DND-41 (cell line): Measurements from ENCODE around the gene CHRNA1.

Experiments used
- ATAC-seq: fragments of 200-7000 bp; cut with Tn5 transposase; 3 replicates; pipeline ENCODE4 v1.9.1; 2021; ENCODE audit warnings: low read depth; ENCODE audit not compliant: insufficient read depth
- DNase-seq: peaks from one replicate; pipeline ENCODE4 v3.0.0-alpha.2; 2020
- H2AFZ ChIP-seq: 2 replicates; pipeline ENCODE4 v1.6.0; 2012; ENCODE audit warnings: low read depth, low read length
- H3K27ac ChIP-seq: 2 replicates; pipeline ENCODE4 v1.5.1; 2012; ENCODE audit warnings: low read length, inconsistent platforms
- H3K27me3 ChIP-seq: fragments of 200-600 bp; sonication (generic); 2 replicates; pipeline ENCODE4 v1.6.0; 2012; ENCODE audit warnings: low read length, mild to moderate bottlenecking, inconsistent platforms; ENCODE audit not compliant: insufficient read depth, poor library complexity
- H3K36me3 ChIP-seq: 2 replicates; pipeline ENCODE4 v1.5.1; 2012; ENCODE audit warnings: low read length, inconsistent platforms; ENCODE audit not compliant: insufficient read depth
- H3K4me1 ChIP-seq: 2 replicates; pipeline ENCODE4 v1.5.1; 2012; ENCODE audit warnings: mild to moderate bottlenecking, low read length; ENCODE audit not compliant: insufficient read depth
- H3K4me2 ChIP-seq: 2 replicates; pipeline ENCODE4 v1.6.0; 2012; ENCODE audit warnings: mild to moderate bottlenecking, moderate library complexity, low read length, inconsistent platforms; ENCODE audit not compliant: insufficient read depth
- H3K4me3 ChIP-seq, 2 experiments: fragments of 200-600 bp in 1 of 2; shearing (Covaris generic) in 1 of 2; 2 replicates each; pipeline ENCODE4 v1.5.1; 2012 to 2016; ENCODE audit warnings: inconsistent platforms in 2 of 2, low read length in 2 of 2, mild to moderate bottlenecking in 2 of 2, low read depth in 1 of 2, moderate library complexity in 1 of 2
- H3K79me2 ChIP-seq: 2 replicates; pipeline ENCODE4 v1.6.0; 2012; ENCODE audit warnings: low read length, inconsistent platforms; ENCODE audit not compliant: insufficient read depth
- H3K9ac ChIP-seq: 2 replicates; pipeline ENCODE4 v1.6.0; 2012; ENCODE audit warnings: low read depth, mild to moderate bottlenecking, inconsistent platforms, low read length, moderate library complexity
- H3K9me3 ChIP-seq: 2 replicates; pipeline ENCODE4 v1.5.1; 2012; ENCODE audit warnings: low read length, moderate library complexity, mild to moderate bottlenecking, inconsistent platforms; ENCODE audit not compliant: insufficient read depth, severe bottlenecking
- H4K20me1 ChIP-seq: 2 replicates; pipeline ENCODE4 v1.6.0; 2012; ENCODE audit warnings: low read length; ENCODE audit not compliant: insufficient read depth
- EZH2 ChIP-seq: IDR thresholded peaks from 3 replicates; pipeline ENCODE4 v1.6.1; 2012; ENCODE audit warnings: borderline replicate concordance, low read depth, mild to moderate bottlenecking, moderate library complexity, low read length, inconsistent platforms; ENCODE audit not compliant: severe bottlenecking
- TF ChIP-seq, protein P1 (sequence below): IDR thresholded peaks from 2 replicates; pipeline ENCODE4 v1.5.1; 2012; ENCODE audit warnings: borderline replicate concordance, low read length, moderate library complexity, mild to moderate bottlenecking; ENCODE audit not compliant: poor library complexity, severe bottlenecking; ENCODE audit errors: extremely low read depth

The CHRNA1 gene

GRCh38 chr2:174778085-174778981 is 14.1 kb upstream of the CHRNA1 start:
- no peak overlapping the region; the same call in 1 of the 2 replicates for H3K27ac ChIP-seq
- ATAC-seq: peak; percentile 99

DNA sequence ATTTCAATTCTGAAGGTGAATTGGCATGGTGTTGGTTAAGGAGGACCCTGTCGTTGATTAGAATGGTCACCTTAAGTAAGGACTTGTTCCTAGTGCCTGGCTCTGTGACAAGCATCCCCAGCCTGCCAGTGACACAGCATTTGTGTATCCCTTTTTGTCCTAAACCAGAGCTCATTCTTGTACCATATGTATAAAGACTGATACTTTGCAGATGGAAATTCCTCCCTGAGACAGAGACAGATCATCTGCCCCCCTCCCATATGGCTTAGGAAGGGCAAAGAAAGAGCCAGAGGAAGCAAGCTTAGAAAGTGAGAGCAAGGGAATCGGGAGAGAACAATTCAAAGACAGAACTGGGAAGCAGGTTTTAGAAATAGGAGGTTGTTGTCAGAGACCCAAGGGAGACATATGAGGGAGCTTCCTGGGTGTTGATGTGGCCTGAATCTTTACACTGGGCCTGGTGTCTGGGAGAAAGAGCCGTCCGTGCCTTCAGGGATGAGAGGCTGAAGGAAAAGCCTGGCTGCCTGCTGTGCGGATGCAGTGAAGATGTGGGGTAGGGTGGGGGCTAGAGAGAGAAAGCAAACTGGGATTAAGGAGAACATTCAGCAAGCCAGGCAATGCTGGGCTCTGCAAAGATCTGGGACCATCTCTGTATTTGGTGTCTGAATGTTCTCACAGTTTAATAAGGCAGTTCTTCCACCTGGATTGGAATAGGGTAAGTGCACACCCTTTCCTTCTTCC is 13.2 kb upstream of the CHRNA1 start:
- H3K9ac ChIP-seq: no peak overlapping the region

More at GRCh38 chr2:174778085-174778981, 14.1 kb upstream of the CHRNA1 start:
- H2AFZ ChIP-seq: no peak overlapping the region
- no peaks in the 10 kb centered on the region for H3K27me3 ChIP-seq
- peak; percentile 83 for DNase-seq
- H3K9me3 ChIP-seq: no peaks in the 10 kb centered on the region
- H3K4me1 ChIP-seq: peaks cover 21% of the 10 kb centered on the region
- H3K9ac ChIP-seq: no peak overlapping the region
- no peaks in the 10 kb centered on the region for H4K20me1 ChIP-seq
- H3K4me3 ChIP-seq: no peak overlapping the region
- TF ChIP-seq EZH2: no peak
- TF ChIP-seq, protein P1, sequence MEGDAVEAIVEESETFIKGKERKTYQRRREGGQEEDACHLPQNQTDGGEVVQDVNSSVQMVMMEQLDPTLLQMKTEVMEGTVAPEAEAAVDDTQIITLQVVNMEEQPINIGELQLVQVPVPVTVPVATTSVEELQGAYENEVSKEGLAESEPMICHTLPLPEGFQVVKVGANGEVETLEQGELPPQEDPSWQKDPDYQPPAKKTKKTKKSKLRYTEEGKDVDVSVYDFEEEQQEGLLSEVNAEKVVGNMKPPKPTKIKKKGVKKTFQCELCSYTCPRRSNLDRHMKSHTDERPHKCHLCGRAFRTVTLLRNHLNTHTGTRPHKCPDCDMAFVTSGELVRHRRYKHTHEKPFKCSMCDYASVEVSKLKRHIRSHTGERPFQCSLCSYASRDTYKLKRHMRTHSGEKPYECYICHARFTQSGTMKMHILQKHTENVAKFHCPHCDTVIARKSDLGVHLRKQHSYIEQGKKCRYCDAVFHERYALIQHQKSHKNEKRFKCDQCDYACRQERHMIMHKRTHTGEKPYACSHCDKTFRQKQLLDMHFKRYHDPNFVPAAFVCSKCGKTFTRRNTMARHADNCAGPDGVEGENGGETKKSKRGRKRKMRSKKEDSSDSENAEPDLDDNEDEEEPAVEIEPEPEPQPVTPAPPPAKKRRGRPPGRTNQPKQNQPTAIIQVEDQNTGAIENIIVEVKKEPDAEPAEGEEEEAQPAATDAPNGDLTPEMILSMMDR: peak; percentile 17
- H3K79me2 ChIP-seq: no peaks in the 10 kb centered on the region
- no peaks in the 10 kb centered on the region for H3K36me3 ChIP-seq
- H3K4me2 ChIP-seq: peak overlapping the region; percentile 42

DNA sequence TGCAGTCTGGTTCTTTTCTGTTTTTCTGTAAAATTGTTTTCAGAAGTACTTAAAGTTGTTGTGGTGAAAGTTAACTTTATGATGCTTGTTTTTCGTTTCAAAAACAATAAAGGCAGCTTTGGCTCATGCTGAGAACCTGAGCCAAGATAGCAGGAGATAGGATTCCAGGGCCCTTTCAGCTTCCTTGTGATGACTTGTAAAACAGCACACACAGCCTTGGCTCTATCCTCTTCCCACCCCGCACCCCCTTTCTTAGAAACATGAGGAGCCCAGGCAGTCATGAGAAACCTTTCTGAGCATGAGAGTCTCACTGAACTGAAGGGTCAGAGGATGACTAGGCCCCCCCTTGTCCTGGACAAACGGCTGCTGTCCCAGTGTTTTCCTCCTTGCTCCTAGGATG is 12.4 kb upstream of the CHRNA1 start:
- Histone ChIP-seq H3K4me2 (no peak overlapping the region), H3K9me3 (no peaks in the 10 kb centered on the region), H3K79me2 (no peaks in the 10 kb centered on the region), H3K4me3 (no peak overlapping the region), H3K4me1 (peaks cover 21% of the 10 kb centered on the region), H3K36me3 (no peaks in the 10 kb centered on the region), H3K27me3 (no peaks in the 10 kb centered on the region), H4K20me1 (no peaks in the 10 kb centered on the region), H3K9ac (no peak overlapping the region), H3K27ac (no peak overlapping the region), H2AFZ (no peak overlapping the region)
- DNase-seq (no peak), ATAC-seq (no peak)
- TF ChIP-seq EZH2: no peak
- TF ChIP-seq, protein P1: no peak

More for the DNA sequence above, 13.2 kb upstream of the CHRNA1 start:
- DNase-seq (no peak), ATAC-seq (no peak)
- TF ChIP-seq EZH2: no peak
- TF ChIP-seq, protein P1: no peak
- H4K20me1 ChIP-seq: no peaks in the 10 kb centered on the region
- no peaks in the 10 kb centered on the region for H3K27me3 ChIP-seq
- H3K4me3 ChIP-seq: no peak overlapping the region
- no peaks in the 10 kb centered on the region for H3K79me2 ChIP-seq
- no peak overlapping the region for H3K27ac ChIP-seq
- no peaks in the 10 kb centered on the region for H3K36me3 ChIP-seq
- H3K4me1 ChIP-seq: peaks cover 21% of the 10 kb centered on the region
- H3K4me2 ChIP-seq: no peak overlapping the region
- H3K9me3 ChIP-seq: no peaks in the 10 kb centered on the region
- no peak overlapping the region for H2AFZ ChIP-seq
